HepG2 (cell line): ENCODE results near the gene XPNPEP1. TPM values are rescaled to one million over a fixed set of nuclear protein-coding genes. Genes with fewer than 3 reads are reported as not detected.

Source experiments
- ATAC-seq: fragments of 200-7000 bp; cut with Tn5 transposase; 3 replicates; pipeline ENCODE4 v1.9.1; 2020; ENCODE audit warnings: mild to moderate bottlenecking, moderate library complexity
- BruUV-seq: library from RNA; stranded (reverse); fragments of 400-500 nt; replicated peaks from 2 replicates; lab custom pipeline; 2021; lab: Mats Ljungman, UMichigan
- CTCF ChIA-PET: fragments of 300-600 bp; formaldehyde crosslinking; extraction: SDS; loops from one replicate; lab custom pipeline; 2021; ENCODE audit warnings: low total read pairs, inconsistent platforms, low intra/inter-chr PET ratio; lab: Yijun Ruan, JAX
- POLR2A ChIA-PET: fragments of 350-600 bp; sonication (Branson Sonifier 250); formaldehyde crosslinking; loops from one replicate; lab custom pipeline; 2020; ENCODE audit warnings: antibody characterized with exemption, inconsistent platforms; lab: Yijun Ruan, JAX
- DNase-seq: peaks from one replicate; pipeline ENCODE4 v3.0.0-alpha.2; 2015; ENCODE audit warnings: low spot score
- FAIRE-seq: peaks from 3 replicates; lab custom pipeline; 2011; peaks lifted over from hg19 to GRCh38; lab: Jason Lieb, UNC
- H2AFZ ChIP-seq: one replicate; pipeline ENCODE4 v1.6.1; 2011; ENCODE audit warnings: low read length, inconsistent platforms
- H3K27ac ChIP-seq: fragments of 300-600 bp; 3 replicates; pipeline ENCODE4 v1.8.0; 2011; ENCODE audit warnings: mixed run types, mild to moderate bottlenecking, mixed read lengths, low read length, inconsistent platforms; ENCODE audit not compliant: insufficient read depth; ENCODE audit errors: extremely low read length
- H3K27me3 ChIP-seq, 2 experiments: fragments of 200-600 bp in 1 of 2; 2 replicates in 1 of 2; 3 replicates in 1 of 2; pipeline versions ENCODE4 v1.6.0 to v1.8.0; 2011; ENCODE audit warnings: low read length in 2 of 2, mild to moderate bottlenecking in 2 of 2, moderate library complexity in 2 of 2, inconsistent platforms in 1 of 2; ENCODE audit not compliant: insufficient read depth in 2 of 2, control insufficient read depth in 1 of 2
- H3K36me3 ChIP-seq, 2 experiments: fragments of 200-600 bp in 1 of 2; replicated peaks in 1 of 2; 2 replicates in 1 of 2; 3 replicates in 1 of 2; pipeline versions ENCODE4 v1.5.1 to v1.8.0; 2011; ENCODE audit warnings: low read length in 2 of 2, inconsistent platforms in 1 of 2; ENCODE audit not compliant: insufficient read depth in 2 of 2, control insufficient read depth in 1 of 2
- H3K4me1 ChIP-seq: 2 replicates; pipeline ENCODE4 v1.5.1; 2012; ENCODE audit warnings: low read length, inconsistent platforms; ENCODE audit not compliant: insufficient read depth
- H3K4me2 ChIP-seq: 2 replicates; pipeline ENCODE4 v1.6.0; 2011; ENCODE audit warnings: low read depth, low read length, inconsistent platforms
- H3K4me3 ChIP-seq, 3 experiments: fragments of 200-600 bp in 1 of 3; sonication (generic), shearing (Covaris generic) in 1 of 3; replicated peaks in 1 of 3; 2 replicates each; pipeline ENCODE4 v1.5.1; 2011 to 2016; ENCODE audit warnings: low read length in 3 of 3, inconsistent platforms in 2 of 3, low read depth in 2 of 3, mild to moderate bottlenecking in 2 of 3, control low read depth in 1 of 3, mixed read lengths in 1 of 3; ENCODE audit not compliant: insufficient read depth in 1 of 3
- H3K79me2 ChIP-seq: one replicate; pipeline ENCODE4 v1.6.1; 2011; ENCODE audit warnings: low read length, inconsistent platforms; ENCODE audit not compliant: insufficient read depth
- H3K9ac ChIP-seq: 2 replicates; pipeline ENCODE4 v1.6.0; 2011; ENCODE audit warnings: mild to moderate bottlenecking, low read depth, low read length, inconsistent platforms; ENCODE audit not compliant: insufficient read depth
- H3K9me3 ChIP-seq: 2 replicates; pipeline ENCODE4 v1.5.1; 2012; ENCODE audit warnings: mild to moderate bottlenecking, low read length
- H4K20me1 ChIP-seq: 2 replicates; pipeline ENCODE4 v1.6.0; 2011; ENCODE audit warnings: inconsistent platforms, mild to moderate bottlenecking, low read length, moderate library complexity; ENCODE audit not compliant: insufficient read depth
- ETV6 ChIP-seq: sonication (generic); formaldehyde crosslinking; conservative IDR thresholded peaks from 2 replicates; pipeline ENCODE4 v1.4.0; 2020; ENCODE audit warnings: missing genetic modification reagents
- GATA4 ChIP-seq: sonication (generic); IDR thresholded peaks from 2 replicates; pipeline ENCODE4 v1.6.1; 2016; ENCODE audit warnings: antibody characterized with exemption, low read depth, borderline replicate concordance
- RBAK ChIP-seq: sonication (generic); formaldehyde crosslinking; IDR thresholded peaks from 2 replicates; pipeline ENCODE4 v1.5.1; 2020; ENCODE audit warnings: mild to moderate bottlenecking, missing genetic modification reagents
- SNRNP70 ChIP-seq: fragments of 200-400 bp; formaldehyde crosslinking; IDR thresholded peaks from 2 replicates; pipeline ENCODE4 v1.6.1; 2017; ENCODE audit warnings: mild to moderate bottlenecking, low read depth, low read length, moderate library complexity
- THRA ChIP-seq: sonication (generic); formaldehyde crosslinking; IDR thresholded peaks from 2 replicates; pipeline ENCODE4 v1.4.0; 2020; ENCODE audit warnings: missing genetic modification reagents, borderline replicate concordance
- TOPORS ChIP-seq: sonication (generic); formaldehyde crosslinking; IDR thresholded peaks from 2 replicates; pipeline ENCODE4 v1.8.0; 2023; ENCODE audit warnings: mild to moderate bottlenecking, missing genetic modification reagents
- ZBTB3 ChIP-seq: sonication (generic); formaldehyde crosslinking; IDR thresholded peaks from 2 replicates; pipeline ENCODE4 v1.4.0; 2020; ENCODE audit warnings: low read depth, mild to moderate bottlenecking, moderate library complexity, missing genetic modification reagents, borderline replicate concordance
- ZNF207 ChIP-seq: fragments of 450-650 bp; IDR thresholded peaks from 2 replicates; pipeline ENCODE4 v1.6.1; 2016; ENCODE audit warnings: antibody characterized with exemption, borderline replicate concordance
- ZNF296 ChIP-seq: sonication (generic); formaldehyde crosslinking; conservative IDR thresholded peaks from 2 replicates; pipeline ENCODE4 v1.5.0; 2020; ENCODE audit warnings: mild to moderate bottlenecking, missing genetic modification reagents
- ZNF329 ChIP-seq: sonication (generic); formaldehyde crosslinking; IDR thresholded peaks from 2 replicates; pipeline ENCODE4 v1.9.0; 2021; ENCODE audit warnings: low read depth, mild to moderate bottlenecking, missing genetic modification reagents
- ZNF549 ChIP-seq: sonication (generic); formaldehyde crosslinking; IDR thresholded peaks from 2 replicates; pipeline ENCODE4 v1.5.0; 2020; ENCODE audit warnings: missing genetic modification reagents
- ZNF615 ChIP-seq: sonication (generic); formaldehyde crosslinking; IDR thresholded peaks from 2 replicates; pipeline ENCODE4 v1.5.0; 2020; ENCODE audit warnings: mild to moderate bottlenecking, missing genetic modification reagents, borderline replicate concordance
- WGBS: methylation state at CpG from one replicate; pipeline ENCODE4 v1.1.6; 2017; ENCODE audit warnings: low lambda C conversion rate; 5-methylcytosine and 5-hydroxymethylcytosine counted together
- in situ Hi-C: cut with HindIII; loops from 2 replicates; pipeline ENCODE4 v1.10.0; 2017; ENCODE audit warnings: low pct_unique_long_range_greater_than_20kb; ENCODE audit not compliant: extremely low pct_ligation_motif_present
- intact Hi-C: fragments of 100-400 bp; cut with micrococcal nuclease; formaldehyde crosslinking; loops from one replicate; pipeline ENCODE4 v1.10.0; 2022; ENCODE audit not compliant: unreplicated experiment
- polyA plus RNA-seq, 8 experiments: library from polyadenylated mRNA; depleted of rRNA in 3 of 8; stranded (reverse) in 7 of 8; unstranded in 1 of 8; fragments of >200 nt; fragmentation: Illumina TruSeq in 4 of 8; extraction: Trizol in 4 of 8; gene quantifications; 2 replicates each; pipeline versions ENCODE4 v1.2.1 to v1.2.3, GENCODE V29; 2011 to 2016; ENCODE audit warnings: low read depth in 4 of 8, missing spikeins in 1 of 8, mixed read lengths in 1 of 8; ENCODE audit not compliant: insufficient read depth in 1 of 8
- total RNA-seq, 5 experiments: library from RNA; depleted of rRNA; stranded (reverse); fragments of >200 nt; fragmentation: Illumina TruSeq; extraction: Trizol; gene quantifications; 2 replicates each; pipeline ENCODE4 v1.2.3, GENCODE V29; 2016; ENCODE audit warnings: low read depth in 1 of 5
- TF ChIP-seq, protein P1 (sequence below): sonication (generic); formaldehyde crosslinking; IDR thresholded peaks from 2 replicates; pipeline ENCODE4 v1.5.0; 2020; ENCODE audit warnings: missing genetic modification reagents

The XPNPEP1 gene
- total and polyA plus RNA-seq, 2 of the 13 experiments (the other 11 are each of a cell fraction or from before 2014, with no cell fraction given), result 30.3 to 55.5 TPM

GRCh38 chr10:109944613-109945012 lies 21.3 kb upstream of the XPNPEP1 start:
- Histone ChIP-seq H3K9ac (no peak overlapping the region), H3K4me2 (no peak overlapping the region), H3K4me3 (no peak overlapping the region), H4K20me1 (no peaks in the 10 kb centered on the region), H3K9me3 (no peaks in the 10 kb centered on the region), H2AFZ (no peak overlapping the region), H3K4me1 (peaks cover 6% of the 10 kb centered on the region; the same call in 1 of the 2 replicates), H3K36me3 (no peaks in the 10 kb centered on the region), H3K79me2 (no peaks in the 10 kb centered on the region), H3K27ac (no peak overlapping the region), H3K27me3 (no peaks in the 10 kb centered on the region; a peak in 1 of 5 replicates)
- WGBS, result 11% methylated on average over 1 of the region's 1 CpG
- TF ChIP-seq ZNF329 (CRISPR knock-in tag) (0 out of 2 replicates have a peak, but pooled peaks have one; percentile 56), GATA4 (no peak)
- FAIRE-seq (no peak), ATAC-seq (no peak), DNase-seq (no peak)
- in situ Hi-C loops (no loop called here), intact Hi-C loops (no loop called here)
- no TSS peak for BruUV-seq
- ChIA-PET POLR2A (no interaction called here), CTCF (no interaction called here)

DNA sequence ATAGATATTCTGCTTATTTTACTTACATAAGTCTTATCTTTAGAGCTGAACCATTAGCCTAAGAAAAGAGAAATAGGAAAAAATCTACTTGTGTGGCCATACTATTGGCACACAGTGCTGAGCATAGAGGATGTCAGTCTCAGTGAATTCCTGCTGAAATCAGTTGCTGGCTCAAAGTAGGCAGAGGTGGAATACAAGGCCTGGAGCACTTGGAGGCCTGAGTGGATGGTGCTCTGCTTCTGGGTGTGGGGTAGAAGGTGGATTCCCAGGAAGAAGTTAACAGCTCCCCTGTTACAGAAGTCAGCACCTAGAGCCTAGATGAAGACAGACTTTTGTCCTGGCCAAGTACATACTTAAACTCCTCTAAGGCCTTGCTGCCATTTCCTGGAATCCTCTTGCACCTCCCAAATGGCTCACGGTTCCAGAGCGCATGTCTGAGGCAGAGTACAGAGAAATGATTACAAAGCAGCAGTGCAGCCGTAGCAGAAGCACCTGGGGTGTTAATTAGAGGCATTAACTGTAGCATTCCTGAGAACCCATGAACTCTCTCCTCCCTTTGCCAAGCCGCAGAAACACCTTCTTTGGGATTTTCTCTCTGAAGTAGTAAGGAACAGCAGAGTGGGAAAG lies 18.0 kb upstream of the XPNPEP1 start:
- DNase-seq (no peak), ATAC-seq (peak; percentile 65), FAIRE-seq (no peak)
- POLR2A ChIA-PET, result no interaction called here
- CTCF ChIA-PET, result no interaction called here
- 14% methylated on average over 4 of the region's 4 CpGs for WGBS
- BruUV-seq, result no TSS peak
- no peaks in the 10 kb centered on the region for H3K9me3 ChIP-seq
- no peak overlapping the region for H2AFZ ChIP-seq
- no peaks in the 10 kb centered on the region for H3K36me3 ChIP-seq
- peak overlapping the region; percentile 50 for H3K4me2 ChIP-seq
- no peak overlapping the region for H3K27ac ChIP-seq
- in situ Hi-C loops, result no loop called here
- intact Hi-C loops, result no loop called here
- H3K27me3 ChIP-seq, result no peaks in the 10 kb centered on the region; a peak in 1 of 5 replicates
- H4K20me1 ChIP-seq, result no peaks in the 10 kb centered on the region
- H3K4me3 ChIP-seq, result no peak overlapping the region
- H3K9ac ChIP-seq, result no peak overlapping the region; the same call in 1 of the 2 replicates
- H3K4me1 ChIP-seq, result peaks cover 6% of the 10 kb centered on the region; the same call in 1 of the 2 replicates
- H3K79me2 ChIP-seq, result no peaks in the 10 kb centered on the region
- no peak for TF ChIP-seq TOPORS (CRISPR knock-in tag)
- no peak for TF ChIP-seq ZNF296 (CRISPR knock-in tag)
- no peak for TF ChIP-seq THRA (CRISPR knock-in tag)
- TF ChIP-seq ZNF549 (CRISPR knock-in tag), result no peak
- TF ChIP-seq RBAK (CRISPR knock-in tag), result no peak
- TF ChIP-seq, protein P1, sequence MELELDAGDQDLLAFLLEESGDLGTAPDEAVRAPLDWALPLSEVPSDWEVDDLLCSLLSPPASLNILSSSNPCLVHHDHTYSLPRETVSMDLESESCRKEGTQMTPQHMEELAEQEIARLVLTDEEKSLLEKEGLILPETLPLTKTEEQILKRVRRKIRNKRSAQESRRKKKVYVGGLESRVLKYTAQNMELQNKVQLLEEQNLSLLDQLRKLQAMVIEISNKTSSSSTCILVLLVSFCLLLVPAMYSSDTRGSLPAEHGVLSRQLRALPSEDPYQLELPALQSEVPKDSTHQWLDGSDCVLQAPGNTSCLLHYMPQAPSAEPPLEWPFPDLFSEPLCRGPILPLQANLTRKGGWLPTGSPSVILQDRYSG (CRISPR knock-in tag), result no peak
- no peak for TF ChIP-seq ZBTB3 (CRISPR knock-in tag)
- no peak for TF ChIP-seq SNRNP70
- TF ChIP-seq ZNF615 (CRISPR knock-in tag), result no peak
- no peak for TF ChIP-seq ZNF207
- TF ChIP-seq ETV6 (CRISPR knock-in tag), result no peak
